HEK293 (cell line): ENCODE data around the gene RBFOX2.

Experiments used
- CTCF ChIA-PET: fragments of 350-600 bp; formaldehyde crosslinking; extraction: SDS; loops from one replicate; lab custom pipeline; 2021; ENCODE audit warnings: antibody characterized with exemption; lab: Yijun Ruan, JAX
- POLR2A ChIA-PET: fragments of 300-600 bp; formaldehyde crosslinking; extraction: SDS; loops from one replicate; lab custom pipeline; 2020; ENCODE audit warnings: antibody characterized with exemption, inconsistent platforms; lab: Yijun Ruan, JAX
- H3K27ac ChIP-seq: fragments of 200-500 bp; sonication (Bioruptor generic); 2 replicates; pipeline ENCODE4 v1.5.1; 2014; ENCODE audit warnings: low read depth, low read length, control low read depth, inconsistent platforms; ENCODE audit errors: extremely low read depth
- H3K36me3 ChIP-seq, 2 experiments: fragments of 200-500 bp in 1 of 2; sonication (Bioruptor generic) in 1 of 2; 1 replicate in 1 of 2; 2 replicates in 1 of 2; pipeline ENCODE4 v1.5.1; 2014 to 2017; ENCODE audit warnings: inconsistent platforms in 2 of 2, low read length in 2 of 2; ENCODE audit not compliant: control insufficient read depth in 2 of 2, insufficient read depth in 1 of 2
- H3K4me1 ChIP-seq: fragments of 200-500 bp; sonication (Bioruptor generic); 2 replicates; pipeline ENCODE4 v1.5.1; 2014; ENCODE audit warnings: mild to moderate bottlenecking, low read length, inconsistent platforms; ENCODE audit not compliant: control insufficient read depth, insufficient read depth
- H3K4me3 ChIP-seq: 2 replicates; pipeline ENCODE4 v1.5.1; 2011; ENCODE audit warnings: low read depth, mild to moderate bottlenecking, control low read depth, low read length, moderate library complexity
- H3K9me3 ChIP-seq: fragments of 200-500 bp; sonication (Bioruptor generic); 2 replicates; pipeline ENCODE4 v1.5.1; 2014; ENCODE audit warnings: low read depth, low read length, inconsistent platforms; ENCODE audit not compliant: control insufficient read depth, insufficient read depth
- BCL11A ChIP-seq: fragments of 450-650 bp; formaldehyde crosslinking; IDR thresholded peaks from 2 replicates; pipeline ENCODE4 v1.5.1; 2016; ENCODE audit warnings: low read depth, missing biosample characterization, missing genetic modification characterization
- ELK4 ChIP-seq: IDR thresholded peaks from 2 replicates; pipeline ENCODE4 v1.6.1; 2011; ENCODE audit warnings: mild to moderate bottlenecking, low read depth, low read length, borderline replicate concordance
- INSM2 ChIP-seq: fragments of 450-650 bp; formaldehyde crosslinking; IDR thresholded peaks from 2 replicates; pipeline ENCODE4 v1.5.1; 2016; ENCODE audit warnings: missing biosample characterization, missing genetic modification characterization
- PRDM1 ChIP-seq: fragments of 450-650 bp; formaldehyde crosslinking; IDR thresholded peaks from 2 replicates; pipeline ENCODE4; 2016; ENCODE audit warnings: missing biosample characterization, missing genetic modification characterization
- SP7 ChIP-seq: fragments of 450-650 bp; formaldehyde crosslinking; IDR thresholded peaks from 2 replicates; pipeline ENCODE4 v1.5.1; 2016; ENCODE audit warnings: missing biosample characterization, missing genetic modification characterization
- ZNF112 ChIP-seq: fragments of 450-650 bp; formaldehyde crosslinking; IDR thresholded peaks from 2 replicates; pipeline ENCODE4 v1.5.0; 2017; ENCODE audit warnings: missing biosample characterization, missing genetic modification characterization
- ZNF2 ChIP-seq: fragments of 450-650 bp; formaldehyde crosslinking; IDR thresholded peaks from 2 replicates; pipeline ENCODE4 v1.5.1; 2016; ENCODE audit warnings: missing biosample characterization, missing genetic modification characterization
- ZNF561 ChIP-seq: fragments of 450-650 bp; IDR thresholded peaks from 2 replicates; pipeline ENCODE4 v1.5.1; 2018; ENCODE audit warnings: missing biosample characterization, missing genetic modification characterization, borderline replicate concordance
- ZNF596 ChIP-seq: fragments of 450-650 bp; IDR thresholded peaks from 2 replicates; pipeline ENCODE4 v1.5.0; 2018; ENCODE audit warnings: missing biosample characterization, mild to moderate bottlenecking, missing genetic modification characterization, moderate library complexity
- ZNF785 ChIP-seq: fragments of 450-650 bp; formaldehyde crosslinking; IDR thresholded peaks from 2 replicates; pipeline ENCODE4 v1.5.1; 2016; ENCODE audit warnings: missing biosample characterization, missing genetic modification characterization
- TF ChIP-seq, protein P1 (sequence below): fragments of 450-650 bp; formaldehyde crosslinking; IDR thresholded peaks from 2 replicates; pipeline ENCODE4 v1.5.1; 2016; ENCODE audit warnings: missing biosample characterization, missing genetic modification characterization
- TF ChIP-seq, protein P2 (sequence below): fragments of 450-650 bp; formaldehyde crosslinking; IDR thresholded peaks from 2 replicates; pipeline ENCODE4 v1.5.1; 2016; ENCODE audit warnings: missing biosample characterization, missing genetic modification characterization, borderline replicate concordance

Gene RBFOX2

GRCh38 chr22:35754761-35755160, 273.9 kb downstream of the RBFOX2 start:
- Histone ChIP-seq H3K9me3 (no peaks in the 10 kb centered on the region), H3K27ac (no peak overlapping the region), H3K36me3 (peaks cover 8 to 26% of the 10 kb centered on the region in 2 experiments), H3K4me3 (no peak overlapping the region), H3K4me1 (peaks cover 5% of the 10 kb centered on the region)
- CTCF ChIA-PET: interaction anchor here (0.7 to 1.2 kb wide), 3 partner anchors 88 to 399 kb away, joined by 3 to 4 read pairs (median 4); no protein-coding TSS in a partner anchor
- POLR2A ChIA-PET: no interaction called here
- TF ChIP-seq, protein P1, sequence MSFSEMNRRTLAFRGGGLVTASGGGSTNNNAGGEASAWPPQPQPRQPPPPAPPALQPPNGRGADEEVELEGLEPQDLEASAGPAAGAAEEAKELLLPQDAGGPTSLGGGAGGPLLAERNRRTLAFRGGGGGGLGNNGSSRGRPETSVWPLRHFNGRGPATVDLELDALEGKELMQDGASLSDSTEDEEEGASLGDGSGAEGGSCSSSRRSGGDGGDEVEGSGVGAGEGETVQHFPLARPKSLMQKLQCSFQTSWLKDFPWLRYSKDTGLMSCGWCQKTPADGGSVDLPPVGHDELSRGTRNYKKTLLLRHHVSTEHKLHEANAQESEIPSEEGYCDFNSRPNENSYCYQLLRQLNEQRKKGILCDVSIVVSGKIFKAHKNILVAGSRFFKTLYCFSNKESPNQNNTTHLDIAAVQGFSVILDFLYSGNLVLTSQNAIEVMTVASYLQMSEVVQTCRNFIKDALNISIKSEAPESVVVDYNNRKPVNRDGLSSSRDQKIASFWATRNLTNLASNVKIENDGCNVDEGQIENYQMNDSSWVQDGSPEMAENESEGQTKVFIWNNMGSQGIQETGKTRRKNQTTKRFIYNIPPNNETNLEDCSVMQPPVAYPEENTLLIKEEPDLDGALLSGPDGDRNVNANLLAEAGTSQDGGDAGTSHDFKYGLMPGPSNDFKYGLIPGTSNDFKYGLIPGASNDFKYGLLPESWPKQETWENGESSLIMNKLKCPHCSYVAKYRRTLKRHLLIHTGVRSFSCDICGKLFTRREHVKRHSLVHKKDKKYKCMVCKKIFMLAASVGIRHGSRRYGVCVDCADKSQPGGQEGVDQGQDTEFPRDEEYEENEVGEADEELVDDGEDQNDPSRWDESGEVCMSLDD (tag by site-specific recombination): no peak

GRCh38 chr22:35752863-35753189, 275.8 kb downstream of the RBFOX2 start:
- H3K9me3 ChIP-seq: no peaks in the 10 kb centered on the region
- ChIA-PET POLR2A (interaction anchor here (0.7 kb wide), 1 partner anchor 293 kb away, joined by 8 read pairs; no protein-coding TSS in a partner anchor), CTCF (interaction anchor here (0.7 to 1.0 kb wide), 2 partner anchors 12 to 19 kb away, joined by 3 read pairs; no protein-coding TSS in a partner anchor)
- peak; percentile 31; the same call in 1 of the 2 replicates for TF ChIP-seq PRDM1 (tag by site-specific recombination)
- TF ChIP-seq ZNF2 (tag by site-specific recombination): no peak
- no peak overlapping the region for H3K4me3 ChIP-seq
- peaks cover 4 to 13% of the 10 kb centered on the region in 2 experiments for H3K36me3 ChIP-seq
- no peak overlapping the region for H3K27ac ChIP-seq
- peaks cover 9% of the 10 kb centered on the region for H3K4me1 ChIP-seq

- CTCF ChIA-PET: interaction anchor here (0.7 to 1.1 kb wide), 4 partner anchors 11 to 20 kb away, joined by 3 to 6 read pairs (median 3); no protein-coding TSS in a partner anchor
- Histone ChIP-seq H3K4me1 (peaks cover 9% of the 10 kb centered on the region), H3K4me3 (no peak overlapping the region), H3K9me3 (no peaks in the 10 kb centered on the region), H3K36me3 (peaks cover 4 to 13% of the 10 kb centered on the region in 2 experiments), H3K27ac (no peak overlapping the region)
- POLR2A ChIA-PET: no interaction called here
- TF ChIP-seq ZNF561: no peak
- TF ChIP-seq ZNF112: no peak
- no peak for TF ChIP-seq INSM2 (tag by site-specific recombination)
- TF ChIP-seq ELK4: no peak
- TF ChIP-seq, protein P2, sequence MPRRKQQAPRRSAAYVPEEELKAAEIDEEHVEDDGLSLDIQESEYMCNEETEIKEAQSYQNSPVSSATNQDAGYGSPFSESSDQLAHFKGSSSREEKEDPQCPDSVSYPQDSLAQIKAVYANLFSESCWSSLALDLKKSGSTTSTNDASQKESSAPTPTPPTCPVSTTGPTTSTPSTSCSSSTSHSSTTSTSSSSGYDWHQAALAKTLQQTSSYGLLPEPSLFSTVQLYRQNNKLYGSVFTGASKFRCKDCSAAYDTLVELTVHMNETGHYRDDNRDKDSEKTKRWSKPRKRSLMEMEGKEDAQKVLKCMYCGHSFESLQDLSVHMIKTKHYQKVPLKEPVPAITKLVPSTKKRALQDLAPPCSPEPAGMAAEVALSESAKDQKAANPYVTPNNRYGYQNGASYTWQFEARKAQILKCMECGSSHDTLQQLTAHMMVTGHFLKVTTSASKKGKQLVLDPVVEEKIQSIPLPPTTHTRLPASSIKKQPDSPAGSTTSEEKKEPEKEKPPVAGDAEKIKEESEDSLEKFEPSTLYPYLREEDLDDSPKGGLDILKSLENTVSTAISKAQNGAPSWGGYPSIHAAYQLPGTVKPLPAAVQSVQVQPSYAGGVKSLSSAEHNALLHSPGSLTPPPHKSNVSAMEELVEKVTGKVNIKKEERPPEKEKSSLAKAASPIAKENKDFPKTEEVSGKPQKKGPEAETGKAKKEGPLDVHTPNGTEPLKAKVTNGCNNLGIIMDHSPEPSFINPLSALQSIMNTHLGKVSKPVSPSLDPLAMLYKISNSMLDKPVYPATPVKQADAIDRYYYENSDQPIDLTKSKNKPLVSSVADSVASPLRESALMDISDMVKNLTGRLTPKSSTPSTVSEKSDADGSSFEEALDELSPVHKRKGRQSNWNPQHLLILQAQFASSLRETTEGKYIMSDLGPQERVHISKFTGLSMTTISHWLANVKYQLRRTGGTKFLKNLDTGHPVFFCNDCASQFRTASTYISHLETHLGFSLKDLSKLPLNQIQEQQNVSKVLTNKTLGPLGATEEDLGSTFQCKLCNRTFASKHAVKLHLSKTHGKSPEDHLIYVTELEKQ (tag by site-specific recombination): no peak
- TF ChIP-seq ZNF785 (tag by site-specific recombination): no peak
- TF ChIP-seq ZNF596: no peak
- TF ChIP-seq SP7 (tag by site-specific recombination): no peak
- TF ChIP-seq BCL11A (tag by site-specific recombination): no peak
Observed at GRCh38 chr22:35752006-35752862, 276.4 kb downstream of the RBFOX2 start.
